ENCODE data around the gene GRAMD4.

Gene GRAMD4

GRCh38 chr22:46671824-46672432 is 51.7 kb downstream of the GRAMD4 start:
- no peak for DNase-seq (ENCODE audit: low read depth, low spot score)

- no peak for DNase-seq (ENCODE audit: low read depth, low spot score)
These were observed 52.5 kb downstream of the GRAMD4 start for GRCh38 chr22:46672731-46673130.

GRCh38 chr22:46673205-46673604 is 53.0 kb downstream of the GRAMD4 start:
- no peak for DNase-seq (ENCODE audit: low read depth, low spot score)

- no peak for DNase-seq (ENCODE audit: low read depth, low spot score)
These were observed 53.6 kb downstream of the GRAMD4 start for GRCh38 chr22:46673662-46674236.

- DNase-seq (ENCODE audit: low read depth, low spot score): no peak
These were observed 54.2 kb downstream of the GRAMD4 start for GRCh38 chr22:46674367-46674781.

GRCh38 chr22:46674906-46675305 is 54.7 kb downstream of the GRAMD4 start:
- no peak for DNase-seq (ENCODE audit: low read depth, low spot score)

GRCh38 chr22:46675479-46675878 is 55.3 kb downstream of the GRAMD4 start:
- no peak for DNase-seq (ENCODE audit: low read depth, low spot score)

GRCh38 chr22:46675938-46676337 is 55.8 kb downstream of the GRAMD4 start:
- no peak for DNase-seq (ENCODE audit: low read depth, low spot score)

GRCh38 chr22:46676479-46676878 is 56.3 kb downstream of the GRAMD4 start:
- no peak for DNase-seq (ENCODE audit: low read depth, low spot score)

- no peak for DNase-seq (ENCODE audit: low read depth, low spot score)
These were observed 56.7 kb downstream of the GRAMD4 start for GRCh38 chr22:46676881-46677280.

GRCh38 chr22:46677323-46678002 is 57.3 kb downstream of the GRAMD4 start:
- DNase-seq (ENCODE audit: low read depth, low spot score): no peak

- no peak for DNase-seq (ENCODE audit: low read depth, low spot score)
These were observed 57.9 kb downstream of the GRAMD4 start for GRCh38 chr22:46678003-46678657.

- DNase-seq (ENCODE audit: low read depth, low spot score): no peak
These were observed 58.9 kb downstream of the GRAMD4 start for GRCh38 chr22:46678785-46679700.

GRCh38 chr22:46679706-46680269 is 59.6 kb downstream of the GRAMD4 start:
- DNase-seq (ENCODE audit: low read depth, low spot score): no peak

- no peak for DNase-seq (ENCODE audit: low read depth, low spot score)
These were observed 60.8 kb downstream of the GRAMD4 start for GRCh38 chr22:46681010-46681409.

GRCh38 chr22:46682011-46682731 is 62.0 kb downstream of the GRAMD4 start:
- no peak for DNase-seq (ENCODE audit: low read depth, low spot score)

- DNase-seq (ENCODE audit: low read depth, low spot score): no peak
These were observed 64.5 kb downstream of the GRAMD4 start for GRCh38 chr22:46684706-46685105.

- no peak for DNase-seq (ENCODE audit: low read depth, low spot score)
These were observed 66.2 kb downstream of the GRAMD4 start for GRCh38 chr22:46686221-46687047.

- no peak for DNase-seq (ENCODE audit: low read depth, low spot score)
These were observed 66.9 kb downstream of the GRAMD4 start for GRCh38 chr22:46687048-46687444.

GRCh38 chr22:46687460-46687859 is 67.3 kb downstream of the GRAMD4 start:
- DNase-seq (ENCODE audit: low read depth, low spot score): no peak
